Measurements from ENCODE around the gene PIAS1.

PIAS1 gene

DNA sequence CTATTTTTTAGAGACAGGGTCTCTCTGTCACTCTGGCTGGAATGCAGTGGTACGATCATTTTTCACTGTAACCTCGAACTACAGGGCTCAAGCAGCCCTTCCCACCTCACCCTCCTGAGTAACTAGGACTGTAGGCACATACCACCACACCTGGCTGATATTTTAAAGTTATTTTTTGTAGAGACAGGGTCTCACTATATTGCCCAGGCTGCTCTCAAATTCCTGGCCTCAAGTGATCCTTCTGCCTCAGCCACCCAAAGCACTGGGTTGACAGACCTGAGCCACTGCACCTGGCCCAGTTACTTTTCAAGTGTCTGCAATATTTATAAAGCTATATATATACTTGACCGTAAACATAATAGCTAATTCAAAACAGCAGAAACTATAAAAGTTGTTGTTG lies 75.0 kb downstream of the PIAS1 start:
- DNase-seq (ENCODE audit: low spot score) = no peak
- H3K36me3 ChIP-seq (ENCODE audit: low read depth) = no peaks in the 10 kb centered on the region
- no peak for ATAC-seq (ENCODE audit: low read depth)

DNA sequence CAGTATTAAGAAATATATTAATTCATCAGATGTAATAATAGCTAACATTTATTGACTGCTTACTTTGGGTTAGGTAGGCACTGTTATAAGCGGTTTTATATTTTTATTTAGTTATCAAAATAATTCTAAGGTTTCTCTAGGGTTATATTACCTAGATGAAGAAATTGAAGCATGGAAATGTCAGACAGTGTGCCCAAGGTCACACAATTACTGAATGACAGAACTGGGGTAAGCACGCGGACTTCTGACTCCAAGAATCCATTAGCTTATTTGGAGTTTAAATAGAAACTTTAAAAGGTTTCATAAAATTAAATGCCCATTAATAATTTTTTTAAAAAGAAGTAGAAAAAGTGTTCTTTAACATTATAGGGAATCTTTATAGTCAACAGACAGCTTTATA lies 76.7 kb downstream of the PIAS1 start:
- TF ChIP-seq, protein P1, sequence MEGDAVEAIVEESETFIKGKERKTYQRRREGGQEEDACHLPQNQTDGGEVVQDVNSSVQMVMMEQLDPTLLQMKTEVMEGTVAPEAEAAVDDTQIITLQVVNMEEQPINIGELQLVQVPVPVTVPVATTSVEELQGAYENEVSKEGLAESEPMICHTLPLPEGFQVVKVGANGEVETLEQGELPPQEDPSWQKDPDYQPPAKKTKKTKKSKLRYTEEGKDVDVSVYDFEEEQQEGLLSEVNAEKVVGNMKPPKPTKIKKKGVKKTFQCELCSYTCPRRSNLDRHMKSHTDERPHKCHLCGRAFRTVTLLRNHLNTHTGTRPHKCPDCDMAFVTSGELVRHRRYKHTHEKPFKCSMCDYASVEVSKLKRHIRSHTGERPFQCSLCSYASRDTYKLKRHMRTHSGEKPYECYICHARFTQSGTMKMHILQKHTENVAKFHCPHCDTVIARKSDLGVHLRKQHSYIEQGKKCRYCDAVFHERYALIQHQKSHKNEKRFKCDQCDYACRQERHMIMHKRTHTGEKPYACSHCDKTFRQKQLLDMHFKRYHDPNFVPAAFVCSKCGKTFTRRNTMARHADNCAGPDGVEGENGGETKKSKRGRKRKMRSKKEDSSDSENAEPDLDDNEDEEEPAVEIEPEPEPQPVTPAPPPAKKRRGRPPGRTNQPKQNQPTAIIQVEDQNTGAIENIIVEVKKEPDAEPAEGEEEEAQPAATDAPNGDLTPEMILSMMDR (IDR thresholded peaks at IDR 0.05; ENCODE audit: poor library complexity, severe bottlenecking) = no peak
- Histone ChIP-seq H3K27me3 (ENCODE audit: insufficient read depth, poor library complexity, severe bottlenecking) (no peaks in the 10 kb centered on the region), H3K36me3 (ENCODE audit: low read depth) (no peaks in the 10 kb centered on the region), H3K27ac (ENCODE audit: poor library complexity, severe bottlenecking) (no peak overlapping the region), H3K4me1 (ENCODE audit: insufficient read depth, poor library complexity, severe bottlenecking) (peaks cover 10% of the 10 kb centered on the region), H3K4me3 (ENCODE audit: severe bottlenecking) (no peak overlapping the region), H3K9me3 (ENCODE audit: severe bottlenecking) (no peaks in the 10 kb centered on the region)
- DNase-seq (ENCODE audit: low spot score) (no peak), ATAC-seq (ENCODE audit: low read depth) (no peak)

More for the DNA sequence above, 75.0 kb downstream of the PIAS1 start:
- TF ChIP-seq, protein P1 (IDR thresholded peaks at IDR 0.05; ENCODE audit: poor library complexity, severe bottlenecking) = no peak
- Histone ChIP-seq H3K4me1 (ENCODE audit: insufficient read depth, poor library complexity, severe bottlenecking) (peaks cover 13% of the 10 kb centered on the region), H3K9me3 (ENCODE audit: severe bottlenecking) (no peaks in the 10 kb centered on the region), H3K4me3 (ENCODE audit: severe bottlenecking) (no peak overlapping the region), H3K27me3 (ENCODE audit: insufficient read depth, poor library complexity, severe bottlenecking) (no peaks in the 10 kb centered on the region), H3K27ac (ENCODE audit: poor library complexity, severe bottlenecking) (no peak overlapping the region)

DNA sequence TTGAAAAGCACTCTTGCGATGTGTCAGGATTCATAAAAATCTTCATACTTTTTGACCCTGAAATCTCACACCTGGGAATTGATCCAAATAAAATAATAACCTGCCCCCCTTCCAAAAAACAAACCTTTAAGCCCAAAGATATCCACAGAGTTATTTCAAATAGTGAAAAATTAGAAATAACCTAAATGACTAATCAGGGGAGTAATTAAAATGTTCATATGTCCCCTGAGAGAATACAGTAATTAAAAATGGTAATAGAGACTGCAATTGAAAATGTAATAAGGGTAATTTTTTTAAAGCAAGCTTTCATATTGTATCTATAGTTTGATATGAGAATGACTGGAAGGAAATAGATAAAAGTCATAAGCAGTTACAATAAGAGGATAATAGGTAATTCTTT lies 83.0 kb downstream of the PIAS1 start:
- no peaks in the 10 kb centered on the region for H3K27me3 ChIP-seq (ENCODE audit: insufficient read depth, poor library complexity, severe bottlenecking)
- H3K4me1 ChIP-seq (ENCODE audit: insufficient read depth, poor library complexity, severe bottlenecking) = peaks cover 13% of the 10 kb centered on the region
- no peak for ATAC-seq (ENCODE audit: low read depth)
- TF ChIP-seq, protein P1 (IDR thresholded peaks at IDR 0.05; ENCODE audit: poor library complexity, severe bottlenecking) = no peak
- no peak for DNase-seq (ENCODE audit: low spot score)
- no peaks in the 10 kb centered on the region for H3K9me3 ChIP-seq (ENCODE audit: severe bottlenecking)
- peaks cover 10% of the 10 kb centered on the region; the same call in 1 of the 2 replicates for H3K36me3 ChIP-seq (ENCODE audit: low read depth)
- H3K27ac ChIP-seq (ENCODE audit: poor library complexity, severe bottlenecking) = no peak overlapping the region
- H3K4me3 ChIP-seq (ENCODE audit: severe bottlenecking) = no peak overlapping the region

DNA sequence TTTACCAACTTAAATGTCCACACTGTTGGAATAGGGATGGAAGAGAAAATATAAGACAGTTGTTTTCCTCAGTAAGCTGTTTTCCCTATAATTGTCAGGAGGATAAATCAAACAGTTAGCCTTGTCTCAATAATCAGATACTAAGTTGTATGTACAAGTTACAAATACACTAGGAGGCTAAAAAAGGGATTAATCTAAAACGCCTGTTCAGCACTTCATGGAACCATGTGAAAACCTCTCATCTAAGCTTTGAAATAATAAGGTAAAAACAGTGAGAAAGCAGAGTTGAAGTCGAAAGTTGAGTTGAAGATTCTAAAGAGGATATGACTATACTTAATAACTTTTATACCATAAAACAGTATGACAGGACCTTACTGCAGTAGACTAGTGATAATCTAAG lies 89.0 kb downstream of the PIAS1 start:
- H3K36me3 ChIP-seq (ENCODE audit: low read depth) = peaks cover 45% of the 10 kb centered on the region
- H3K27me3 ChIP-seq (ENCODE audit: insufficient read depth, poor library complexity, severe bottlenecking) = no peaks in the 10 kb centered on the region
- ATAC-seq (ENCODE audit: low read depth) (no peak), DNase-seq (ENCODE audit: low spot score) (no peak)
- no peak overlapping the region for H3K4me3 ChIP-seq (ENCODE audit: severe bottlenecking)
- H3K9me3 ChIP-seq (ENCODE audit: severe bottlenecking) = no peaks in the 10 kb centered on the region
- TF ChIP-seq, protein P1 (IDR thresholded peaks at IDR 0.05; ENCODE audit: poor library complexity, severe bottlenecking) = no peak
- H3K27ac ChIP-seq (ENCODE audit: poor library complexity, severe bottlenecking) = no peak overlapping the region
- peaks cover 13% of the 10 kb centered on the region for H3K4me1 ChIP-seq (ENCODE audit: insufficient read depth, poor library complexity, severe bottlenecking)

DNA sequence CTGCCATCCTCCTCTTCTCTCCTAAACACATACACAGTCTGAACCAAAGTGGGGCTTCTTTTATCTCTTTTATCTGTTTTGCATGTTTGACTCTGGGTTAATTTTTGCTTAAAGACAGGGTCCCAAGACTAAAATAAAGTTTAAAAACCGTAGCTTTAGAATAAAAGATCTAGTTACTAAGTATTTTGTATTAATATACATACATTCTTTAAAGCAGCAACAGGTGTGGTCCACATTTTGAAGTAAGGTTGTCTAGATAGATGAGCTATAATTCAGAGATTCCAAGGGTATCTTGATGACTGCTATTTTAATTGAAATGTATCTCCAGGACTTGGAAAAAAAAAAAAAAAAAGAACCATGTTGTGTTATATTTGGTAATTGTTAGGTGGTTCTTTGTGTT lies 89.7 kb downstream of the PIAS1 start:
- H3K36me3 ChIP-seq (ENCODE audit: low read depth) = peaks cover 43% of the 10 kb centered on the region
- no peak for DNase-seq (ENCODE audit: low spot score)
- no peaks in the 10 kb centered on the region for H3K9me3 ChIP-seq (ENCODE audit: severe bottlenecking)
- no peak overlapping the region for H3K27ac ChIP-seq (ENCODE audit: poor library complexity, severe bottlenecking)
- TF ChIP-seq, protein P1 (IDR thresholded peaks at IDR 0.05; ENCODE audit: poor library complexity, severe bottlenecking) = no peak
- no peaks in the 10 kb centered on the region for H3K27me3 ChIP-seq (ENCODE audit: insufficient read depth, poor library complexity, severe bottlenecking)
- no peak overlapping the region for H3K4me3 ChIP-seq (ENCODE audit: severe bottlenecking)
- no peak for ATAC-seq (ENCODE audit: low read depth)
- H3K4me1 ChIP-seq (ENCODE audit: insufficient read depth, poor library complexity, severe bottlenecking) = peaks cover 8% of the 10 kb centered on the region

All from RWPE2 (cell line).